Erythroblast (primary cell): ENCODE results near the gene UPK3A.

Experiments
- GATA1 ChIP-seq: IDR thresholded peaks from 2 replicates; pipeline ENCODE4 v1.6.1; 2011; ENCODE audit warnings: low read depth, mild to moderate bottlenecking, control low read depth, low read length, moderate library complexity
- POLR2A ChIP-seq: IDR thresholded peaks from 2 replicates; pipeline ENCODE4 v1.6.1; 2011; ENCODE audit warnings: mild to moderate bottlenecking, low read length

GRCh38 chr22:45291061-45291930 is 6.5 kb downstream of the UPK3A start:
- TF ChIP-seq POLR2A (no peak), GATA1 (no peak)
